GM18909 (cell line): ENCODE measurements around the gene DAB2IP.

Source experiments
- ATAC-seq: cut with Tn5 transposase; IDR thresholded peaks from one replicate; pipeline ENCODE4 v1.9.1; 2021; ENCODE audit warnings: mild to moderate bottlenecking; ENCODE audit not compliant: unreplicated experiment, poor library complexity

The DAB2IP gene

DNA sequence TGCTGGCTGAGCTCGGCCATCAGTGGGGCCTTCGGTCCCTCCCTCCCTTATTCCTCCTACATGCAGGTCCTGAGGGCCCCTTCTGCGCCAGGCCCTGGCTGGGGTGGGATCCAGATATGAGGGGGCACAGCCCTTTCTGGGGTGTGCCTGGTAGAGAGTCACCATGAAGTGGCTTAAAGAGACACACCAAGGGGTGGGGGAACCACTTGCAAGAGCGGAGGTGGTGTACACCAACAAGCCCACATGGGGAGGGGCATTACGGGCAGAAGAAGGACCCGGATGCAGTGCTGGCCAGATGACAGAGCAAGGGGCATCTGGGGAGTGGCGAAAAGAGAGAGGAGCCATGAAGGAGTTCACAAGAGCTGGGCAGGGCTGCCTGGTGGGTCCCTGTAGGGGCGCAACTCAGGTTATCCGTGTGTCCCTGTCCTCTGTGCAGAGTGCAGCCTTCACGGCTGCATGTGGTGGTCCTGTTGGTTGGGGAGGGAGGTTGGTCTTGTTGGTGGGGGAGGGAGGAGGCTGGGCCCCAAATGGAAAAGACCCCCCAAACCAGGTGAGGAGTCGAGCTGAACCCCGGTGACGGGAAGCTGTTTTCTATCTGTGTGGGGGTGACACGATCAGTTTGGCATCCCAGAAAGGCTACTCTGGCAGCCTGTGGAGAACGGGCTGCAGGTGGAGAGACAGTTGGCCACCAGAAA lies 158.1 kb downstream of the DAB2IP start:
- ATAC-seq: no peak

DNA sequence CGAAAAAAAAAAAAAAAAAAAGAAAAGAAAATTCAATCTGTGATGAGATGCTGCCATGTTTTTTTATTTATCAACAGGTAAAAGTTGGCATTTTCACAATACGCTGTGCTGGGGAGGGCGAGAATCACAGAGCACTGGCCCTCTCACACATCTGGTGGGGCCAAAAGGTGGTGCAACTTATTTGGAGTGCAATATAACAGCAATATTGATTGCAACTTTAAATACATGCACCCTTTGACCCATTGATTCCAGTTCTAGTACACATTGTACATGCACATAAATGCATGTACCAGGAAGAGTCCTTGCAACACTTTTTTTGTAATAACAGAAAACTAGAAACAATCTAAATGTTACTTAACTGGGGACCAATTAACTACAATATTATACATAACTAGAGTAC lies 159.1 kb downstream of the DAB2IP start:
- ATAC-seq: no peak

- no peak for ATAC-seq
These were observed 159.7 kb downstream of the DAB2IP start for GRCh38 chr9:121811140-121811539.

DNA sequence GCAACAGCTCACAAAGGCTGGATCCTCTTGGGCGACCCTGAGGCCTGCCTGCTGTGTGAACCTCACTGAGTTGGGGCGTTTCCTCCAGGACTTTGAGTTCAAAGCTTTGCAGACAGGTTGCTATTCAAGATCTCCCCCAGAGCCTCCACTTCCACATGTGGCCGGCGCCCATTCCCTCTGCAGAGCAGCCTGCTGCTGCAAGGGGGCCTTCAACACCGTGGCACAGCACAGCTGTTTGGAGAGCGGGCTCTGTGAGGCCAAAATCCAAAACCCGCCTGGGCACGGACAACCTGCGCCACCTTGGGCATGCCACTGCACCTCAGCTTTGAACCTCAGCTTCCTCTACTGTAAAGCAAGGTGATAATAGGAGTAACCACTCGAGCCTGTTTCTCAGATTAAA lies 160.3 kb downstream of the DAB2IP start:
- no peak for ATAC-seq

DNA sequence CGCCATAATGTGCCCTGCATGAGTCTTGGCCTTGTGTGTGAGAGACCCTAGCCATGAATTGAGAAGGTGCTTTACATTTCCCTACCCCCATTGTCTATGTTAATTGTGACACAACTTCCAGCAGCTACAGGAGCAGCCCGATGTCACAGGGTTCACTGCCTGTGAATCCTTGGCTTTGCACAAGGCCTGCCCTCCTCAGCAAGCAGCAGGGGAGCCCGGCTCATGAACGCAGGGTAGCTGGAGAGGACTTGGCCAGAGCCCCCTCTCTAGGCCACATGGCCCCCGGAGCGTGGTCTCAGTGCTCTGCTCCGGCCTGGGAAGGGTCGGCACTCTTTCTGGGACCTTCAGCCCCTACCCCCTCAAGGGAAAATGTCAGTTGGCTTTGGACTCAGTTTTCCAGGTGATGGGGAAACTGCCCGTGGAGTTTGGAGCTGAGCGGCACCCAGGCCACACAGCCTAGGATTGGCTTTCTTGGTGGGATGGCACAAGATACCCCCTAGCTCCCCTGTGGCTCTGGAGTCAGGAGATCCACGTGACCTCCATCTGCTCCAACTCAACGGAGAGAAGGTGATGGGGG lies 160.8 kb downstream of the DAB2IP start:
- no peak for ATAC-seq

DNA sequence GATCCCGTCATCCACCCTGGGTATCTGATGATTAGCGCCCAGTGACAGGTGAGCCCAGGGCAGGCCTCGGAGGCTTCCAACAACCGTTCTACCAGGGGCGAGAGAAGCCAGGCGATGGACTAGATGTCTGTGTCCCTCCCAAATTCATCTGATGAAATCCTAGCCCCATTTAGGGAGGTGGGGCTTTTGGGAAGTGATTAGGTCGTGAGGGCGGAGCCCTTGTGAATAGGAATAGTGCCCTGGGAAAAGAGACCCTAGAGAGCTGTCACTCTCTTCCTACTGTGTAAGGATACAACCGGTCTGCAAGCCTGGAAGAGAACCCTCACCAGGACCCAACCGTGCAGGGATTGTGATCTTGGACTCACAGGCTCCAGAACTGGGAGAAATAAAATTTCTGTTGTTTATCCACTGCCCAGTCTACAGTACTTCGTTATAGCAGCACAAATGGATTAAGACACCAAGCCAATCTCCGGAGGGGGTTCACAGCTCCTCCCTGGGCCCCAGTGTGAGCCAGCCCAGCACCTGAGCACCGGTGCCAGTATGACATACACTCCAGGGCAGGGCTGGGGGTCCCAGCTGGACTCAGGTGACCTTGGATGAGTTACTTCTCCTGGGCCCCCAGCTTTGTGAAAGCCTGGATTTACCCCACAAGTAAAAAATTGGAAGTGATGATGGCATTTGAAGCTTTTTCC lies 162.2 kb downstream of the DAB2IP start:
- ATAC-seq: no peak

DNA sequence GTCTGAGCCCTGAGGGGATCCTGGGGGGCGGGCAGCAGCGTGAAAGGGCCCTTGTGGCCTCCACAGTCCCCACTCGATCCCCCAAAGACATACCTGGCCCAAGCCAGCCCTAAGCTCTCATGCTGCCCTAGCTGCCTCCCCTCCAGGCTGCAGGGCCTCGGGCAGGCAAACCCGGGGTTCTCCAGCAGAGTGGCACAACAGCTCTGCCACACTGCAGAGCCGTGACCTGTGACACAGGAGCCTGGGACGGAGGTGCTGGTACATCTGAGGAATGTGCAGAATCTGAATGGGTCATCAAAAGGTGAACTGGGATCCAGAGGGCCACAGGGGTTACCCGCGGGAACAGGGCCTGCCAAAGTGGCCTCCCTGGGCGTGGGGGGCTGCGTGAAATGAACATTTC lies 163.2 kb downstream of the DAB2IP start:
- ATAC-seq: no peak

DNA sequence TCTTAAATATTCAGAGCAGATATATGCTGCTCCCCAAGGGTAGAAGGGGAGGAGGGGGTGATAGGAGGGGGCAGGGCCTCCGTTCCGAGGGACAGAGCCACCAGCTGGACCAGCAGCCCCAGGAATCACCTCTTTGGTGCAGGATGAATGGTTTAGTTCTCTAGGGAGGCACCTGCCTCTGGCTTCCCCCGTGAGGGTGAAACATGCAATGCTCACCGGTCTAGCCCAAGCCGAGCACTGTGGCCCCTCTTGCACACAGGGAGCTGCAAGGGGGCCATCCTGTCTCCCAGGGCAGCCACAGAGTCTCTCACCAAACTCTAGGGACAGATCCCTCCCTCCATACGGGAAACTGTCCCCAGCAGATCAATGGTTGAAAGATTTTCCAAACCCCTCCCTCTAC lies 163.7 kb downstream of the DAB2IP start:
- no peak for ATAC-seq

DNA sequence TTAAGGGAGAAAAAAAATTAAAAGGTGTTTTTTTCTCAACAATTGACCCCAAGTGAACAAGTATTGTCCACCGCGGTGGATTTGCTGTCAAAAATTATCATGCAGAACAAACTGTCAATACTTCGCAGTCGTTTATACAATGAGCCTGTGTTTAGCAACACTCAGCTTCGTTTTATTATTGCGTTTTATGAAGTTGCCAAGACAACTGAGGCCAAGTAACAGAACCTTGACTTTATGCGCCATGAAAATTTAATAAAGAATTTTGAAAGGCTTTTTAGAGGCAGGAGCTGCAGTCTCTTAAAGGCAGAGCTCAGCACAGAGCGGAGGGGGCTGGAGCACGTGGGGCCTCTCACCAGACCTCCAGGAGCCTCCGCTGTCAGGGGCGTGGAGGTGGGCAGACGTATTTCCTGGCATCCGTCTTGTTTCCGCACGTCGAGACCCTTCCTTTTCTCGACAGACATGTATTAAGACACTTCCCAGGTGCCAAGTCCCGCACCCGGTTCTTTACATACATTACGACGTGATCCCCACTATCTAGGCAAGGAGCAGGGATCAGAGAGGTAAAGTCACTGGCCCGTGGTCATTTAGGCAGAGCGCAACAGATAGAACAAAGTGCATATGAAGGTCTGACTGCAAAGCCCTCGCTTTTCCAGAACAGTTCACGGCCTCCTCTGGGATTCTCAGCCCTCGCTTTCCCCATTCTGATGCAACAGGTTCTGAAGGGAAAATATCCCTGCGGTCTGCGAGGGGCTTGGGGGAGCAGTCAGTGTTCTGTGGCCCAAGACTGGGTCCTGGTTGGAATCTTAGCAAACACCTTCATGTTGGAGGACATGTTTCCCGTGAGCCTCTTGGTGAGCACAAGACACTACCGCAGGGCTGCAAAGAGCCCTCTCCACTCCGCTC lies 164.4 kb downstream of the DAB2IP start:
- no peak for ATAC-seq

DNA sequence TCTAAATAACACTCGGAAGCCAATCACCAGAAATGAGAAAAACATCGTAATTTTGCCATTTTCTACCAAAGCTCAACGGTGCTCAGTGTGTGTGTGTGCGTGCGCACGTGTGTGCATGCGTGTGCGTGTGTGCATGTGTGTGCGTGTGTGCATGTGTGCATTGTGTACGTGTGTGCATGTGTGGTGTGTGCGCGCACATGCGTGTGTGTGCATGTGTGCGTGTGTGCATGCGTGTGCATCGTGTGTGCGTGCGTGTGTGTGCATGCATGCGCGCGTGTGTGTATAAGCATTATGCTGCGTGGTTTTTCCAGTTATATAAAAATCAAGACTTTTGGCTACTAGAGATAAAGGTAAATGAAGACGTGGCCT lies 165.0 kb downstream of the DAB2IP start:
- ATAC-seq: no peak

DNA sequence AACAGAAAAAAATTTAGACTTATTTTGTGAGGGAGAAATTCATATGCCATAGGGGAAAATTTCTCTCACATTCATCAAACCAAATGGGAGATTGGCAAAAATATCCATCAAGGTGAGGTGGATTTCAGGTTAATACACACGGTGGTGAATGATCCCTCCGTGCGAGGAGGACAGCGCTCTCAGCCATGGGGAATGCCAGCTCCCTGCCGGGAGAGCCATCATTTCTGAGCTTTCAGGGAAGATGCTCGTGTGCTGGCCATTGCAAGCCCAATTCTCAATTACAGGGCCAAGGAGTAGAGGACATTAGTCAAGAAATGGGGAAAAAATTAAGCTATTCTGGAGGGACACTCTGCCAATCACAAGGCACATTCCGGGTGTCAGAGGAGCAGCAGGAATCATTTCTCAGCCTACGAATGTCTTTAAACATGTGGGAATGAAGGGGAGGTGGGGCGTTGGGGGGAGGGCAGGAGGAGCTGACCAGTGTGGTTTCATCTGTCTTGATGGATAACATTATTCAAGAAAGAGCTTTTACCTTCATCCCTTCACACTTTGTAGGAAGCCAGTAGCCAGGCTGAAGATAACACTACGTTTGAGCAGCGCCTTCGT lies 165.5 kb downstream of the DAB2IP start:
- no peak for ATAC-seq

DNA sequence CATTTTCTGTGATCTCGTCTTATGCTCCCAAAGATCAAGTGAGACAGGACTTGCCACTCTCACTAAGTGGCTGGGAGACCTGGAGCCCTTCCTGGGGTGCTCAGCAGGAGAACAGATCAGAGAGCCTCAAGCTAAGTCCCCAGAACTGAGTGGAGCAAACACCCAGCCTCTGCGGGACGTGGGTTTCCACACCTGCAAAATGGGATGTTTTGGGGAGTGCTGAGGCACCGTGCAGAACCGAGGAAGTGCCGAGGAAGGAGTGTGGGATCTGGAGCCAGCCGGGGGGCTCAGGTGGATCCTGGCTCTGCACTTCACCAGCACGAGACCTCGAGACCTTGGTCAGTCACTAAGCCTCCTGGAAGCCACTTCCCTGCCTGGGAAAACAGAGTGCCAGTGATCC lies 166.0 kb downstream of the DAB2IP start:
- no peak for ATAC-seq

DNA sequence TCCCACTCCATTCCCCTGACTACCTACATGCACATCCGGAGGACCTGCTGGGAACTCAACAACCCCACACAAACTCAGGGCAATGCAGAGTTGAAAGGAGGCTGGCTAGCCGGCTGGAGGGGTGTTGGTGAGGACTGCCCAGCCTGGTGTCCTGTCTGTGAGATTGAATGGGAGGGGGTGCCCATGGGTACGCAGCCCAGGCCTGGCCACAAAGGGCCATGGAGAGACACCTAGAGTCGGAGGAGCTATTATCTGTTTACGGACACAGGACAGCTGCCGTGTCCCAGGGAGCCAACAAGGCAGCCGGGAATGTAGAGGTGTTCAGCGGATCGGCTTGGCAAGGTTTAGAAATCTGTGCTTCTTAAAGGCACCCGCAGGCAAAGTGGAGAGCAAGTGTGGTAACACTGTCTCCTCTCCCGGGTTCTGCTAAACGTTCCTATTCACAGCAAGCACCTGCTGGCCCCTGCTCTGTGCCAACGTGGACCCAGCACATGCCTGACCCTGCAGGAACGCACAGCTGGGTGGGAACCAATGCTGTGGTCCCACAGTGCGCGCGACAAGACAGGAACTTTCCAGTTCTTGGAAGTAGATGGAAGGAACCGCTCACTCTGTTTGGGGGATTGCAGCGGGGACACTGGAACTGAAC lies 166.7 kb downstream of the DAB2IP start:
- ATAC-seq: no peak

- no peak for ATAC-seq
These were observed 167.5 kb downstream of the DAB2IP start for GRCh38 chr9:121818841-121819427.

DNA sequence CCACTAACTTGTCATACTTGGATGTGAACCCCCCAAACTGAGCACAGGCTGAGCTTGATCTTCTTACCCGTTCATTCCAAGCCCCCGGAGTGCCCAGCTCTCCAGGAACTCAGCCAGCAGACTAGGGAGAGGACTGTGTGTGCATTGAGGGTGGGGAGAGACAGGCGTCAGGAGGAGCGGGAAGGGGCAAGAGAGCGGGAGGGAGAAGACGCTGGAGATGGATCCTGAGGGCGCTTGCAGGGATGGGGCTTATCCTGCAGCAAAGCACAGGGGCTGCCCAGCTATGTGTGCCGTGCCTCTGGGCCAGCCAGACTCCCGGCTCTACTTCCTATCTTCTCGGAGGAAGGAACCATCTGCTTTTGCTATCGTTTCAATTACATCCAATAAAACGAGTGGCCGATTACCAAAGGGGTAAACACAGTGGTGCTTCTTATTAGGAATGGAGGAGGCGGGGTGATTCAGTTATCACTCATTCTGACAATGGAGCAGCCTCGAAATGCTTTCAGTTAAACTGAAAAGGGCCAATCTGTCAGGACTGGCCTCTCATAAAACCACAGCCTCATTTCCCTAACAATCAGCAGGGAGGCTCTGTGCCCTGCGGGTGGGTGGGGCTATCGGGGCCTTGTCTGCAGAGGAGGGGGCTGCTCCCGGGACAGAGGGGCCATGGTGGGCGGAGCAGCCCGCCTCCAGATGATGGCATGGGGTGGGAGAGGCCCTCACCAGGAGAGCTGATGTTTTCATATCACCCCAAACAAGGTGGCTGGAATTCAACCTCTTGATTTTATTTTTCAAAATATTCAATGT lies 168.2 kb downstream of the DAB2IP start:
- ATAC-seq: no peak

DNA sequence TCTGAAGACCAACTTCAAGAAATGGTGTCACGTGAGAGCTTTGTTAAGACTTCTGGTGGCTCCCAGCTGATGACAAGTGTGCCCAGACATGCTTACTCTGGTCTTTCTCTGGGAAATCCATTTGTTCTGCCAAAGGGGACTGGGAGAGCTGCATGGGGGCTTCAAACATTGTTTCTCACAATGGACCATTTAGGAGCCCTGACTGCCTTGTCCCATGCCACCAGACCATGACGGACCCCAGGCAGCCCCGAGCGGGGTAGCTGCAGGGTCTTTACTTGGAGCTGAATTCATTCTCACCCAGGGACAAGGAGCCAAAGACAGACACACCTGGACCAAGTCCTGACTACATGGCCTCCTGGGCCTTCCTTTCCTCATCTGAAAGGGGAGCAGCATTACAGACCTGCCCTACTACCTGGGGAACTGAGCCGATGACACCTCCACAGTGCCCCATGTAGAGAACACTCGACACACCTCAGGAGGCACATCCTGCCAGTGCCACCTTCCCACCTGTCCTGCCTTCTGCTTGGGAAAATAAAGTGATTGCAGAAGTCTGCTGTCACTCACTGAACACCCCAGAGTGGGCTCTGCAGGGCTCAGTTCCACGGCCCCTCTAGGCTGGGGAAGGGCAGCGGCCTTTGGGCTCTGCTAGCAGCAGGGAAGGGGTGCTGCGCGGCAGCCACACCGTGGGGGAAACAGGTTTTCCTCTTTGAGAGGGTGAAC lies 169.0 kb downstream of the DAB2IP start:
- ATAC-seq: no peak

GRCh38 chr9:121821326-121821725 lies 169.9 kb downstream of the DAB2IP start:
- no peak for ATAC-seq
